ENCODE data around the gene XKR8. TPM values are rescaled to one million over a fixed set of nuclear protein-coding genes. Genes with fewer than 3 reads are reported as not detected.
A peak's percentile ranks its signal among the peaks of the same experiment; 100 is the strongest.

XKR8 gene
- total and polyA plus RNA-seq, 9 of the 15 experiments (the other 6 are each of a cell fraction or from before 2014, with no cell fraction given), result 0.45 to 2.8 (median 1.7) TPM

DNA sequence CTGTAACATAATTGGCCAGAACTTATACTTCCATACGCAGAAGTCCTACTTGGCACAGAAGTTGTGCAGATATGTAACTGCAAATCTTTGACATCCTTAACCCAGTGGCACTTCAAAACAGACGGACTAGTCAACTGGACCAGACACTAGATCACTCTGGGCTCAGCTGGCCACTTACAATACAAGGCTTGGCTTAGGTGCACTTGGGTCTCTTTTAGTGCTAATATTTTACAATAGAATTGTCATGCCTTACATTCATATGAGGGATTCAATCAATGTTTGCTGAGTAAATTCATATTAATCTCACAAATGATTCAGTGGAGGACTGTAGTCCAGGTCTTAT is 20.1 kb downstream of the XKR8 start:
- CTCF ChIA-PET (ENCODE audit: low intra/inter-chr PET ratio), result interaction anchor here (0.6 to 2.7 kb wide), 10 partner anchors 22 to 372 kb away, joined by 3 to 44 read pairs (median 4); no protein-coding TSS in a partner anchor
- intact Hi-C loops (cut with micrococcal nuclease) (loop anchor here (1.0 to 5.0 kb wide), 4 partner anchors 39 to 308 kb away; partner anchors contain the start of gene IFI6), in situ Hi-C loops (cut with MboI) (no loop called here)
- peak overlapping the region; percentile 48; the same call in 1 of the 2 replicates for H3K4me2 ChIP-seq (ENCODE audit: insufficient read depth, low read length)
- no peaks in the 10 kb centered on the region for H4K20me1 ChIP-seq (replicated peaks; ENCODE audit: control insufficient read depth, insufficient read depth, low read length)
- no TSS peak for BruUV-seq (replicated peaks)
- H3K4me3 ChIP-seq, result no peak overlapping the region
- H3K4me1 ChIP-seq (replicated peaks in 1 of 2; ENCODE audit: control insufficient read depth in 2 of 2, insufficient read depth in 2 of 2, low read length in 2 of 2), result peaks cover 5 to 18% of the 10 kb centered on the region in 2 experiments; a peak in 4 of 5 replicates
- POLR2A ChIA-PET, result interaction anchor here (0.5 to 3.0 kb wide), 7 partner anchors 8 to 139 kb away, joined by 3 to 13 read pairs (median 3); partner anchors contain the start of gene SMPDL3B
- no peaks in the 10 kb centered on the region for H3K9me3 ChIP-seq (replicated peaks; ENCODE audit: control insufficient read depth, insufficient read depth, low read depth, low read length)
- H2AFZ ChIP-seq (ENCODE audit: low read depth, low read length), result no peak overlapping the region
- no peak overlapping the region for H3K9ac ChIP-seq (ENCODE audit: insufficient read depth in 1 of 2, low read depth in 2 of 2, low read length in 2 of 2)
- TF ChIP-seq, protein P1, sequence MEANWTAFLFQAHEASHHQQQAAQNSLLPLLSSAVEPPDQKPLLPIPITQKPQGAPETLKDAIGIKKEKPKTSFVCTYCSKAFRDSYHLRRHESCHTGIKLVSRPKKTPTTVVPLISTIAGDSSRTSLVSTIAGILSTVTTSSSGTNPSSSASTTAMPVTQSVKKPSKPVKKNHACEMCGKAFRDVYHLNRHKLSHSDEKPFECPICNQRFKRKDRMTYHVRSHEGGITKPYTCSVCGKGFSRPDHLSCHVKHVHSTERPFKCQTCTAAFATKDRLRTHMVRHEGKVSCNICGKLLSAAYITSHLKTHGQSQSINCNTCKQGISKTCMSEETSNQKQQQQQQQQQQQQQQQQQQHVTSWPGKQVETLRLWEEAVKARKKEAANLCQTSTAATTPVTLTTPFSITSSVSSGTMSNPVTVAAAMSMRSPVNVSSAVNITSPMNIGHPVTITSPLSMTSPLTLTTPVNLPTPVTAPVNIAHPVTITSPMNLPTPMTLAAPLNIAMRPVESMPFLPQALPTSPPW (CRISPR knock-in tag; IDR thresholded peaks at IDR 0.05), result peak; percentile 2; the same call in 1 of the 2 replicates
- TF ChIP-seq ZNF175 (CRISPR knock-in tag; IDR thresholded peaks at IDR 0.05; ENCODE audit: low read depth) (0 out of 2 replicates have a peak, but pooled peaks have one; percentile 1), FOXK1 (CRISPR knock-in tag; IDR thresholded peaks at IDR 0.05; ENCODE audit: borderline replicate concordance) (no peak), JUND (IDR thresholded peaks at IDR 0.05; ENCODE audit: borderline replicate concordance, low read depth, low read length) (no peak), JUND (tag; IDR thresholded peaks at IDR 0.05; ENCODE audit: borderline replicate concordance, low read depth, low read length) (peak; percentile 0; the same call in 1 of the 3 replicates), GTF2E2 (tag; IDR thresholded peaks at IDR 0.05) (no peak), ZFP30 (CRISPR knock-in tag; IDR thresholded peaks at IDR 0.05; ENCODE audit: borderline replicate concordance) (no peak)
- TF ChIP-seq, protein P2, sequence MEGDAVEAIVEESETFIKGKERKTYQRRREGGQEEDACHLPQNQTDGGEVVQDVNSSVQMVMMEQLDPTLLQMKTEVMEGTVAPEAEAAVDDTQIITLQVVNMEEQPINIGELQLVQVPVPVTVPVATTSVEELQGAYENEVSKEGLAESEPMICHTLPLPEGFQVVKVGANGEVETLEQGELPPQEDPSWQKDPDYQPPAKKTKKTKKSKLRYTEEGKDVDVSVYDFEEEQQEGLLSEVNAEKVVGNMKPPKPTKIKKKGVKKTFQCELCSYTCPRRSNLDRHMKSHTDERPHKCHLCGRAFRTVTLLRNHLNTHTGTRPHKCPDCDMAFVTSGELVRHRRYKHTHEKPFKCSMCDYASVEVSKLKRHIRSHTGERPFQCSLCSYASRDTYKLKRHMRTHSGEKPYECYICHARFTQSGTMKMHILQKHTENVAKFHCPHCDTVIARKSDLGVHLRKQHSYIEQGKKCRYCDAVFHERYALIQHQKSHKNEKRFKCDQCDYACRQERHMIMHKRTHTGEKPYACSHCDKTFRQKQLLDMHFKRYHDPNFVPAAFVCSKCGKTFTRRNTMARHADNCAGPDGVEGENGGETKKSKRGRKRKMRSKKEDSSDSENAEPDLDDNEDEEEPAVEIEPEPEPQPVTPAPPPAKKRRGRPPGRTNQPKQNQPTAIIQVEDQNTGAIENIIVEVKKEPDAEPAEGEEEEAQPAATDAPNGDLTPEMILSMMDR (IDR thresholded peaks at IDR 0.05 in 2 of 3, conservative IDR thresholded peaks at IDR 0.05 in 1 of 3; ENCODE audit: insufficient read depth in 2 of 3, low read depth in 1 of 3, low read length in 3 of 3), result 0 out of 6 replicates have a peak, but pooled peaks of 1 of the 3 experiments have one; percentile 18
- H3K27me3 ChIP-seq (ENCODE audit: control insufficient read depth in 2 of 2, insufficient read depth in 2 of 2, low read length in 2 of 2), result no peaks in the 10 kb centered on the region
- H3K36me3 ChIP-seq (ENCODE audit: control insufficient read depth, insufficient read depth, low read length), result peaks cover 31% of the 10 kb centered on the region
- no peak for FAIRE-seq
- H3K79me2 ChIP-seq (ENCODE audit: control insufficient read depth, insufficient read depth, low read length), result no peaks in the 10 kb centered on the region
- H3K9me1 ChIP-seq (ENCODE audit: control insufficient read depth, insufficient read depth, low read length), result no peaks in the 10 kb centered on the region
- DNase-seq (ENCODE audit: extremely low read depth in 1 of 4, low spot score in 3 of 4), result no peak
- ATAC-seq, result peak; percentile 50; the same call in 1 of the 3 replicates
- WGBS (ENCODE audit: insufficient coverage, low coverage, missing lambda C conversion rate), result 3% methylated on average over 2 of the region's 2 CpGs
- peak overlapping the region; percentile 12; the same call in 1 of the 3 replicates for H3K27ac ChIP-seq (ENCODE audit: extremely low read depth, low read depth, low read length)
